Globus pallidus (tissue), 1 donor: ENCODE results near the gene PRR3.
"Not testable (repeated sequence)": the region's sequence is repeated elsewhere in the genome, so short reads cannot be mapped to it uniquely, and the experiment has no call there.

Source experiments
- DNase-seq: peaks from one replicate; pipeline ENCODE4 v3.0.0-alpha.2; 2015; ENCODE audit warnings: low spot score

PRR3 gene

DNA sequence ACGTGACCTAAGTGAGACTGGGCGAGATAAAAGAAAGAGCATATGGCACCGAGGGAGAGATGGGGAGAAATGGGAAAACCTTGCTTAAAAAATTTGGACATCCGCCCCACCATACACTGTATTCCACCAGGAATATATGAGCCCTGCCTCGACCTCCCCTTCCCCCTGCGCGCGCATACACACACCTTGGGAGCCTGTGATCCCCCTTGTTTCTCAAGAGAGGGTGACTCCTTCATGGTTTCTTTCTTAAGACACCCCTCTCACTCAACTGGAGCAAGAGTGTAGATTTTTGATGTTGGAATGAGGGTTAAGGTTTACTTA lies 14.6 kb downstream of the PRR3 start:
- no peak for DNase-seq

DNA sequence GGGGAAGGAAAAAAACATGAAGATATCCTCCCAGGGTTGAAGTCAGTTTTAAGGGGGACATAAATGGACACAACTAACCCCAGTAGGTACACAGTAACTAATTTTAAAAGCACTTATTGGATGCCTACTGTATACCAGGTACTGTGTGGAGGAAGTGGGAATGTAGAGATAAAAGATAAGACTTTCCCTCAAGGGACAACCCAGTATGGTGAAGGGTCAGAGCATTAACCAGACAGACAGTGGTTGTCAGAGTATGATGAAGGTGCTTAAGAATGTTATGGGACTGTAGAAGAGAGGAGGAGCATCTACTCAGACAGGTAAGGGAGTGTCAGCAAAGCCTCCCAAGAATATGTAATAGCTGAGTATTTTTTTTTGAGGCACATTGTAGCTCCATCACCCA lies 15.1 kb downstream of the PRR3 start:
- no peak for DNase-seq

DNA sequence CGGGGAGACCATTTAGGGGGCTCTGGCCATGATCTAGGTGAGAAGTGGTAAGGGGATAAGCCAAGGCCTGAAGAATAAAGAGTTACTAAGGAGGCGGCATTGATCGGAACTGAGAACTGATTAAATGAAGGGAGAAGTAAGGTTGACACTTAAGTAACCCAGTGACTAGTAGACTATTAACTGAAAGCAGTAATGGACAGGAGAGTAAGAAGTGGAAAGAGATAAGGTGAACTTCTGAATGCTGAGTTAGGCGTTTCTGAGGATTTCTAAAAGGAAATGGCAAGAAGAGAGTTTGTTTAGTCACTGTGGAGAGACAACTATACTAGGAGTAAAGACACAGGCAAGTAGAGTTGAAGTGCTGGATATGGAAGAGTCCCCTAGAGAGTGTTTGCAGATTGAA lies 16.0 kb downstream of the PRR3 start:
- no peak for DNase-seq

DNA sequence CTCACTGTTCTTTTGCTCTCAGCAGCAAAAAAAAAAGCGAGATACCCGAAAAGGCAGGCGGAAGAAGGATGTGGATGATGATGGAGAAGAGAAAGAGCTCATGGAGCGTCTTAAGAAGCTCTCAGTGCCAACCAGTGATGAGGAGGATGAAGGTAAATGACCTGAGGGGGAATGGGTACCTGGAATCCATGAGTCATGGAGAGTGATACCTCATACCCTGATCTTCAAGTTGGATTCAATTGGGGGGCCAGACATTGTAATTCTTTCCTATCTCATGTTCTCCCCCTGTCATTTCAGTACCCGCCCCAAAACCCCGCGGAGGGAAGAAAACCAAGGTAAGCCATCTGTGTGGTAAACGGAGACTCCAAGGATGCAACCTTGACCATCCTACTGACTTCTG lies 21.0 kb downstream of the PRR3 start:
- no peak for DNase-seq

DNA sequence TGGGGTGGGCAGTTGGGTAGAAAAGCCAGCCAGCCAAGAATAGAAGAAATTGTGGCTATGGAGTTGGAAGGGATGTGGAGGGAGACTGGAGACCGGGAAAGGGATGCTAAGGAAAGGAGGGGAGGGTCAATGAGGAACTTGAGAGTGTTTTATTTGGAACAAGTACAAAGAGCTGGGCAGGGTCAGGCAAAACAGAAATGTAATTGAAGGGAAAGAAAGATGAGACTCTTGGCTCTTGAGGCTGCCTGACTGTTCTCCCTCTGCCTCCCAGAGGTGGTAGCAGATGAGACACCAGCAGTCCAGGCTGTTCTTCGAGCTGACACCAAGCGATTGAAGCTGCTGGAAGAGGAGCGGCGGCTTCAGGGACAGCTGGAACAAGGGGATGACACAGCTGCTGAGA lies 26.8 kb downstream of the PRR3 start:
- DNase-seq: no peak

DNA sequence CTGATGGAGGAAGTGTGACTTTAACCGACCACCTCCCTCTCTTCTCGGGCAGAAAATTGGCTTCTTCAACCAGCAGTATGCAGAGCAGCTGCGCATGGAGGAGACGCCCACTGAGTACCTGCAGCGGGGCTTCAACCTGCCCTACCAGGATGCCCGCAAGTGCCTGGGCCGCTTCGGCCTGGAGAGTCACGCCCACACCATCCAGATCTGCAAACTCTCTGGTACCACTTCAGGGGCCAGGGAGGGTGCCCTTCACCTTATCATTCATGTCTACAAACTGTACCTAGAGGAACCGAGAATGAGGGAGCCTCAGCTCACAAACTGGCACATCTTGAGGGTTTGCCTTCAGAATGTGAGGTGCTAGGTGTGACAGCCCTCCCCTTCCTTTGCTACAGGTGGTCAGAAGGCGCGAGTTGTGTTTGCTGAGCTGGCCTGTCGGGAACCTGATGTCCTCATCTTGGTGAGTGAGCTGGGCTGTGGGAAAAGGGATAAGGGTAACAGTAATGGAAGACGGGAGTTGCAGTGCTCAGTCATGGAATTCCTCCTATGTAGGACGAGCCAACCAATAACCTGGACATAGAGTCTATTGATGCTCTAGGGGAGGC lies 32.8 kb downstream of the PRR3 start:
- no peak for DNase-seq

DNA sequence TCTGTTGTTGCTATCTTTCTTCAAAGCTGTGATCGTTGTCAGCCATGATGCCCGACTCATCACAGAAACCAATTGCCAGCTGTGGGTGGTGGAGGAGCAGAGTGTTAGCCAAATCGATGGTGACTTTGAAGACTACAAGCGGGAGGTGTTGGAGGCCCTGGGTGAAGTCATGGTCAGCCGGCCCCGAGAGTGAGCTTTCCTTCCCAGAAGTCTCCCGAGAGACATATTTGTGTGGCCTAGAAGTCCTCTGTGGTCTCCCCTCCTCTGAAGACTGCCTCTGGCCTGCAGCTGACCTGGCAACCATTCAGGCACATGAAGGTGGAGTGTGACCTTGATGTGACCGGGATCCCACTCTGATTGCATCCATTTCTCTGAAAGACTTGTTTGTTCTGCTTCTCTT lies 33.4 kb downstream of the PRR3 start:
- DNase-seq: no peak

DNA sequence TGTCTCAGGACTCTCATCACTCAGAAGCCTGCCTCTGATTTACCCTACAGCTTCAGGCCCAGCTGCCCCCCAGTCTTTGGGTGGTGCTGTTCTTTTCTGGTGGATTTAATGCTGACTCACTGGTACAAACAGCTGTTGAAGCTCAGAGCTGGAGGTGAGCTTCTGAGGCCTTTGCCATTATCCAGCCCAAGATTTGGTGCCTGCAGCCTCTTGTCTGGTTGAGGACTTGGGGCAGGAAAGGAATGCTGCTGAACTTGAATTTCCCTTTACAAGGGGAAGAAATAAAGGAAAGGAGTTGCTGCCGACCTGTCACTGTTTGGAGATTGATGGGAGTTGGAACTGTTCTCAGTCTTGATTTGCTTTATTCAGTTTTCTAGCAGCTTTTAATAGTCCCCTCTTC lies 33.9 kb downstream of the PRR3 start:
- no peak for DNase-seq

DNA sequence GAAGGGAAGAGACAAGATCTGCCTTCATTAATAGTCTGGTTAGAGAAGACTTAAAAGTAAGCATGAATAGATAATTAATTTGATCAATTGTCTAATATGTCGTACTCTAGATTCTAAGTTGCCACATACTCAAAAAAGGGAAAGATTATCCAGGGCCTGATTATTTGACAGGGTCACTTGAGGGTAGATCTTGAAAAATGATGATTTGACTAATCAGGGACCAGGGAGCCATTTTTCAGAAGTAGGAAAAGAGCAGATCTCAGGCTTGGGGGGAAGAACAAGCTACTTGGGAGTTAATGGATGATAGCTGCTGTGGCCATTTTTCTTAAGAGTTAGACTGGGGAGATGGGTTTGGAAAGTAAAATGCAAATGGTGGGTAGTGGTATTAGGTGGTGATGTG lies 35.2 kb downstream of the PRR3 start:
- DNase-seq: no peak

DNA sequence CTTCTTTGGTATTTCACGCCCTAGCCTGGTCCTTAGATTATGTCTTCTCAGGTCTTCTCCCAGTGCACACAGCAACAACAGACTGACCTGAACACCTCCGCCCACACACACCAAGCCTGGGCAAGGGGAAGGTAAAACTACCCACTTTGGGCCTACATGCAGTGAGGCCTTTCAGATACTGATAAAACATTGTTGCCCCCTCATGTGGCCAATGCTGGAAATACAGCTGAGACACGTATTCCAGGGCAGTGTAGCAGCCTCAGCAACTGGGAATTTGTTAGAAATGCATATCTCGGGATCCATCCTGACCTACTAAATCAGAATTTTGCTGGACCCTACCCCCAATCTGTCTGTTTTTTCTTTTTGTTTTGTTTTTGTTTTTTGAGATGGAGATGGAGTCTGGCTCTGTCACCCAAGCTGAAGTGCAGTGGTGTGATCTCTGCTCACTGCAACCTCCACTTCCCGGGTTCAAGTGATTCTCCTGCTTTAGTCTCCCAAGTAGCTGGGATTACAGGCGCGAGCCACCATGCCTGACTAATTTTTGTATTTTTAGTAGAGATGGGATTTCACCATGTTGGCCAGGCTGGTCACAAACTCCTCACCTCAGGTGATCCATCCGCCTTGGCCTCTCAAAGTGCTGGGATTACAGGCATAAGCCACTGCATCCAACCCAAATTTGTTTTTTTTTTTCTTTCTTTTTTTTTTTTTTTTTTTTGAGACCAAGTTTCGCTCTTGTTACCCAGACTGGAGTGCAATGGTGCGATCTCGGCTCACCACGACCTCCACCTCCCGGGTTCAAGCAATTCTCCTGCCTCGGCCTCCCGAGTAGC lies 40.4 kb downstream of the PRR3 start:
- not testable (repeated sequence) for DNase-seq

DNA sequence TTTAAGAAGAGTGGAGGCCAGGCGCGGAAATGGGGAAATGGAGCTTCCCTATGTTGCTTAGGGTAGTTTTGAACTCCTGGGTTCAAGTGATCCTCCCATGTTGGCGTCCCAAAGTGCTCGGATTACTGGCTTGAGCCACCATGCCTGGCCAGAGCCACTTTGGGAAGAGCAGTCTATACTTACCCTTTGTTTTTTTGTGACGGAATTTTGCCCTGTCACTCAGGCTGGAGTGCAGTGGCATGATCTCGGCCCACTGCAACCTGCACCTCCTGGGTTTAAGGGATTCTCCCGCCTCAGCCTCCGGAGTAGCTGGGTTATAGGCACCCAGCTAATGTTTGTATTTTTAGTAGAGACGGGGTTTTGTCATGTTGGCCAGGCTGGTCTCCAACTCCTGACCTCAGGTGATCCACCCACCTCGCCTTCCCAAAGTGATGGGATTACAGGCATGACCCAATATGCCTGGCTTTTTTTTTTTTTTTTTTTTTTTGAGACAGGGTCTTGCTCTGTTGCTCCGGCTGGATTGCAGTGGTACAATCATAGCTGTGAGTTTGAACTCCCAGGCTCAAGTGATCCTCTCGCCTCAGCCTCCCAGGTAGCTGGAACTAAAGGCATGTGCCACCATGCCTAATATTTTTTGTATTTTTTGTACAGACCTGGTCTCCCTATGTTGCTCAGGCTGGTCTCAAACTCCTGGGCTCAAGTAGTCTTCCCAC lies 42.0 kb downstream of the PRR3 start:
- no peak for DNase-seq

DNA sequence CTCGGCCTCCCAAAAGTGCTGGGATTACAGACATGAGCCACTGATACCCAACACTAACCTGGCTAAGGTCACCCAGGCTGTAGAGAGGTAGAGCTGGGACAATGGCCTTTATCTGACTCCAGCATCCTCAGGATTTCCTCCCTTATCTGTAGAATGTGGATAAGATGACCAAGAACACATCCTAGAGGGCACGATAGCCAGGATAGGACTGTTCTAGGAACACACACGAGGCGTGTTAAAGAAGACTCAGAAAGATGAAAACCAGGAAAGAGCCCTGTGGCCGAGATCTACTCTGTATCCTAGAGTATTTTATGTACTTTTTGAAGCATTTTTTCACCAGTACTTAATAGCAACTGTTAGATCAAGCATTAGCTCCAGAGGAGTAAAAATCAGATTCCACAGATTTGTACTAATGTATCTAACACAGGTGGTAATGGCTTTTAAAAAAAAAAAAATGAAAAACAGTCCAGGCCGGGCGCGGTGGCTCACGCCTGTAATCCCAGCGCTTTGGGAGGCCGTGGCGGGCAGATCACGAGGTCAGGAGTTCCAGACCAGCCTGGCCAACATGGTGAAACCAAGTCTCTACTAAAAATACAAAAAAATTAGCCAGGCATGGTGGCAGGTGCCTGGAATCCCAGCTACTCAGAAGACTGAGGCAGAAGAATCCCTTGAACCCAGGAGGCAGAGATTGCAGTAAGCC lies 42.7 kb downstream of the PRR3 start:
- no peak for DNase-seq

DNA sequence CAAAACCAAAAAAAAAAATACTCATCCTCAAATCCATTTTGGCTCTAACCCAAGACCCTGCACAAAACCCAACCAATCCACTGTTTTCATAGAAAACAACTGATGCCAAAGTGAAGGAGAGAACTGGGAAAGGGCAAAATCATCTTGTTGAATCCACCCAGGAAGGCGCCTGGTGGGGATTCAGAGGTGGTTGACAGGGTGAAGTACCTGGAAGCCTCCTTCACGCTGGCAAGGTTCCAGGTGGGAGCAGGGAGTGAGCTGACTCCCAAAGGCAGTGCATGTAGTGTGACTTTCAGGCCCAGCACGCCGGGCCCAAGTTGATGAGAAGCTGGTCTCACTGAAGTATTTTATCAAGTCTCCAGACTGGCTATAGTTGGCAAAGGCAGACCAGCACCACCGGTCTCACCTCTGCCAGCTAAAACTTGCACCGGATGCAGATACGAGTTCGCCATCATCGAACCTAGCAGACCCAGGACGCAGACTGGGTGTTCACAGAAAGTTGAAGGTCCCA lies 43.4 kb downstream of the PRR3 start:
- no peak for DNase-seq

DNA sequence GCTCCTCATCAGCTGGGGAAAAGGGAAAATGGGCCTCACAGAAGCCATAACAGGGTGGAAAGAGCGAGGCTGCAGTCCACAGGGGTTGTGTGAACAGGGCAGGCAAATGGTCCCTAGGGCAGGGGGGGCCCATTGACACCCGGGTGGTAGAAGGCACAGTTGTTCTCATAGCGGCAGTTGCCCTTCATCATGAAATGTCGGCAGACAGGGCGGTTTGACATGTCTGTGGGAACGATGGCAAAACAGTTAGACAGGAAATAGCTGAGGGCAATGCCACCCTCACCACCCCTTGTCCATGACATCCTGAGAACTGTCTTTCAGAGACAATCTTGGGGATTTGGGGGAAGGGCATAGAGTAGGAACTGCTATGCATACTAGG lies 44.3 kb downstream of the PRR3 start:
- DNase-seq: no peak

DNA sequence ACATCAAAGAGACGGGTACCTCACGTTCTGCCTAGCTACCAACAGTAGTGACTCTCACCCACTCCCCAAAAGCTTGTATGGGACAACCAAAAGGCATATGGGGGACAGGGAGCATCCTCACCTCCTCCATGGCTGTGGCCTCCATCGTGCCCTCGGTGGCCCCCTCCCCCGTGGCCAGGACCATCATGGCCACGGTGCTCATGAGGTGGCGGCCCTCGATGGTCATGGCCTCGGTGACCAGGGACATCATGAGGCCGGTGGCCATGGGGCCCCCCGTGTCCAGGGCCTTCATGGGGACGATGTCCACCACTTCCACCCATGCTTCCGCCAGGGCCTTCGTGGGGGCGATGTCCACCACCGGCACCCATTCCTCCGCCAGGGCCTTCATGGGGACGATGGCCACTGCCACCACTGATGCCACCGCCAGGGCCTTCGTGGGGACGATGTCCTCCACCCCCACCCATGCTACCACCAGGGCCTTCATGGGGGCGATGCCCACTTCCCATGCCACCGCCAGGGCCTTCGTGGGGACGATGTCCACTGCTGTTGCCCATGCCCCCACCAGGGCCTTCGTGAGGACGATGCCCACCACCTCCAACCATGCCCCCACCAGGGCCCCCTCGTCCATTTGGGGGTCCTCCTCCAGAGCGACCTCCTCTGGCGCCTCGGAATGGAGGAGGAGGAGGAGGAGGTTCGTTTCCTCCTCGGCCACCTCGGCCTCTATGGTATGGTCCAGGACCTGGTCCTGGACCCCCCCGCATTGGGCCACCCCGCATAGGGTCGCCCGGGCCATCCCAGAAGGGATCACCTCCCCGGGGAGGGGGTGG lies 44.9 kb downstream of the PRR3 start:
- no peak for DNase-seq

DNA sequence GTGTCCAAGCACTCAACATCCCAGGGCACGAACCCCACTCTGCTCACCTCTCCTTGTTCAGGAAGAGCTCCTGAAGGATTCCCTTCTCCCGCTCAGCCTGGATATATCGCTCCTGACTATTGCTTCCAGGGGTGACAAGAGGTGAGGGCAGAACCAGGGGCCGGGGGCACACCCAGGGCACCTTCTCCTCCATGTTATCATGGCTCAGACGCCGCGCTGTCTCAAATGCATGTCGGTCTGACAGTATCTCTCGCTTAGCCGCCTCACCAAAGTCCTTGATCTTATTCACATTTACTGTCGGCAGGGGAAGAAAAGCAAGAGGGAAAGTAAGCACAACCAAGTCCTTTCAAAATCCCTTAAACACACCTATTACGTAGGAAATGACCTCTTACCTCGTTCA lies 46.9 kb downstream of the PRR3 start:
- DNase-seq: no peak

DNA sequence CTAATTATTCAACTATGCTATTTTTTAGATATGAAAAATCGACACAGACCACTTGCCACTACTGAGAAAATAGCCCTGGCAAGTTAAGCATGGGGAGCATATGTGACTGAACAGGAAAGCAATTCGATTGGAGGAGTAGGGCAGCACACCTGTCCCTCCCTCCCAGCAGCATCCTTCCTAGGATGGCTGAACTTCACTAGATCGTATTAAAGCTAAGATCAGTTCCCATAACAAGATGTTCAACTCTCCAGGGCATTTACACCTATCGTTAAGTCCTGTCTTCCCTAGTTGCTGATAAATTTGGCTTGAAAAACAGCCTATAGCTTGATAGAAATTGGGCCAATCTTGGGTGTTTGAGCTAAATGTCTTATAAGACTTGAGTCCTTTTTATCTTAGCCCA lies 53.0 kb downstream of the PRR3 start:
- DNase-seq: no peak

DNA sequence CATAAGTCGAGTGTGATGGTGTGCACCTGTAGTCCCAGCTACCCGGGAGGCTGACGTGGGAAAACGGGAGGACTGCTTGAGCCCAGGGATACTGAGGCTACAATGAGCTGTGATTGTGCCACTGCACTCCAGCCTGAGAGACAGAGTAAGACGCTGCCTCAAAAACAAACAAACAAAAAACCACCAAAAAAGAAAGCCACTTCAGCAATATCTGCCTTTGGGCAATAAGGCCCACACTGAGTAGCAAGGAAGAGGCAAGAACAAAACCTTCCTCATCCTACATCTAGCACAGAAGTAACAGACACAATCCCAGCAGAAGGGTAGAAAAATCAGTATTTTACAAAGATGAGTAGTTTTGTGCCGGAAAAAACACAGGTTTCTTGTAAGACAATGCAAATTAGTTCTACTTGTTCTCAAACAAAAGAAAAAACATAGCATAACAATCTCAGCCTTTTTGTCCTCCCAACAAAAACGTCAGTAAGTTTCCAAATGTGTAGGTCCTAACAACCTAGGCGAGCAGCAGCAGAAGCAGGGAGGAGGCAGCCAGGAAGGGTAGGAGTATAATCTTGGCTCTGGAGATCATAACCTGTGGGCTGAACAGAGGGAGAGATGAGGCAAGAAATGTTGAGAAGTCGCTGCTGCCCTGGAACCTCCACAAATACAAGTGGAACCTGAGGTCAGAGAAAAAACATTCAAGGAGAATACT lies 54.2 kb downstream of the PRR3 start:
- DNase-seq: no peak

DNA sequence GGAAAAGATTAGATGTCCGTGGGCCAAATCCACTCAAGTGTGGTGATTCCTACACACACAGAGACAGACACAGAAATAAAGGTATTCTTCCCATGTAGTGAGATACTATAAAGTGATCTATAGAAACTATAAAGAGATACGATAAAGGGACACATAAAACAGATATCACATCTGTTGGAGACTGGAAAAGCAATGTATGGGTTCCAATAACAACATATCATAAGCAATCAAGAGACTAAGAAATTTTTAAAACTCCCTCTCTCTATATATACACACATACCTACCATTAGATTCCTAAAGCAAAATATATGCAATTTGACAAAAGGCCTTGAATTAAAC lies 54.7 kb downstream of the PRR3 start:
- DNase-seq: no peak

DNA sequence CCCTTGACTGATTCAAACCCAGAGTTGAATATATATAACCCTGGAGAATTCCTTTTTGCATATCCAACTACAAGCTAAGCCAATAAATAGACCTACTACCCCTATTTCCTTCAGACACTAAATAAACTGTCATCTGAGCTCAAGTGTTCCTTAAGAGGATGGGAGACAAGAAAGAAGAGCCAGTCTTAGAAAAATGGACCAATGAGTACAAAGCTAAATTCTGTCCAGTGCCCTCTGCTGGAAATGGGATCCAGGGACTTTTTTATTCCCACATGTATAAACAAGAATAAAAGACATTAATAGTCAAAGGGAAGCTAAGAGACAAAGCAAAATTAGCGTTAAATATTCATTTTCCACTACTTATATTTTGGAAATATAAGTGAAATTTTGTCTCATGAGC lies 55.1 kb downstream of the PRR3 start:
- no peak for DNase-seq

DNA sequence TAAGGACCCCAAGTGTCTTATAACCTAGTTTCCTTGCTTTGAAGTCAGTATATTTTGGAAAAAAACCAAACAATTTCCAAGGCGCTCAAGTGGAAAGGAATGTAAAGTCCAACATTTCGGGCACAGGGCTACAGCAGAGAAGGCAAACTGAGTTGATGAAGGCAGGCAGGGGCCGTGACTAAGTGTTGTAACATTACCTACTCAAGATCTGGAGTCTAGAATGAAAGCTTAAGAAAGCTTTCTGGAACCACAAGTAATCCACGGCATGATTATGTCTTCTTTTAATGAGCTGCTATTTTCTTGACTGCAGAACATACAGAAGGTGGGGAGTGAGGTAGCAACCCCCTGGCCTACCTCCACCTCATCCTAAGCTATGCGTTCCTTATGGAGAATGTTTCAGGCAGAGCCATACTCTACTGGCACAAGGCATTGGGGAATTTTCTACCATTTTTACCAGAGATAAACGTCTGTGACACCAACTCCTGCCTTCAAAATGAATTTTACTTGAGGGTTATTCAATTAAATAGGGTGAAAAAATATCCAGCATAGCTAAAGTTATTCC lies 55.7 kb downstream of the PRR3 start:
- no peak for DNase-seq
